Neural crest cell (in vitro differentiated cells): ENCODE results near the gene SF3A2. TPM values are rescaled to one million over a fixed set of nuclear protein-coding genes. Genes with fewer than 3 reads are reported as not detected.

Experiments
- DNase-seq: peaks from one replicate; pipeline ENCODE4 v3.0.0; 2021; ENCODE audit warnings: low read depth, mixed read lengths, low spot score
- H3K27ac Mint-ChIP-seq: one replicate; pipeline ENCODE4 v1.8.0; 2021; ENCODE audit warnings: mild to moderate bottlenecking, mixed read lengths; ENCODE audit not compliant: unreplicated experiment
- H3K27me3 Mint-ChIP-seq: 2 replicates; pipeline ENCODE4 v1.8.0; 2021; ENCODE audit warnings: low read depth, mild to moderate bottlenecking, mixed read lengths
- H3K36me3 Mint-ChIP-seq: 2 replicates; pipeline ENCODE4 v1.8.0; 2021; ENCODE audit warnings: low read depth, mild to moderate bottlenecking, mixed read lengths
- H3K4me1 Mint-ChIP-seq: 2 replicates; pipeline ENCODE4 v1.8.0; 2021; ENCODE audit warnings: mixed read lengths
- H3K4me3 Mint-ChIP-seq: one replicate; pipeline ENCODE4 v1.8.0; 2021; ENCODE audit warnings: mild to moderate bottlenecking, mixed read lengths
- H3K9me3 Mint-ChIP-seq: 2 replicates; pipeline ENCODE4 v1.8.0; 2021; ENCODE audit warnings: mixed read lengths
- CTCF ChIP-seq: fragments of 200-600 bp; sonication (generic); conservative IDR thresholded peaks from 2 replicates; pipeline ENCODE4 v1.5.0; 2021; ENCODE audit warnings: antibody characterized with exemption, mild to moderate bottlenecking
- total RNA-seq: library from RNA; stranded (reverse); gene quantifications from 2 replicates; pipeline ENCODE4 v1.2.1, GENCODE V29; 2021

Gene SF3A2
- total RNA-seq, 1 donor from 2014 or later: 189 TPM

DNA sequence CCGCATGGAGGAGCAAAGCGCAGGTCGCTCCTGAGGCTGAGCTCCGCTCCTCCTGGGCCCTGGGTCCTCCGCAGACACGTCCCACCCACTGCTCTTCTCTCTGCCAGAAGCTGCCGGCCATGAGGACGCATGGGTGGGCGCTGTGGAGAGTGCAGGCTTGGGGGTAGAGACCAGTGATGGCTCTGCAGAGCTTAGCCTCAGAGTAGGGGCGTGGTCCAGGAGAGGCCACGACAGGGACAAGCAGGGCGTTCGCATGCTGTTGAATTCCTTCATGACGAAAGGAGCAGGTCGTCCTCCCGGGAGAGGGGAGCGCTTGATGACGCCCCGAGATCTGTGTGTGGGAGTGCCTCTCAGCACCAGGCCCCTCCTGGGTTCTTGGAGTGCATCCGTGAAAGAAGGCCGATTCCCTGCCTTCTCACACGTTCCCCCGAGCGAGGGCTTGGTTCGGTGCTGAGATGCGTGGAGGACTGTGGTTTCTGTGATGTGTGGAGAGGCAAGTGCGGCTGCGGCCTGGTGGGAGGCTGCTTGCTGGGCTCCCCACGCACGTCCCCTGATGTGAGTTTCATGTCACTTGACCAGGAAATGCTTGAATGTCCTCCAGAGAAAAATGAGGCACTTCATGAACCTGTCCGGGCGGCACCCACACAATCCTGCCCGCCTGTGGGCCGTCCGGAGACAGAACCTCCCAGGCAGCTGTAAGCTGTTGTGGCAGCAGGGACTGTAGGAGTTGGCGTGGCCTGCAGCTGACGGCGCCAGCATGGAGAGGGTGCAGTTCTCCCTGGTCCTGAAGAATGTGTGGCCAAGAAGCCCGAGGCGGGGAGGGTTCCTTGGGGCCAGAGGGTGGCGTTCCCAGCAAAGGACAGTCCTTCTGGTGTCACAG, 4.5 kb downstream of the SF3A2 start:
- Mint-ChIP-seq H3K27me3 (peaks cover 3% of the 10 kb centered on the region), H3K9me3 (no peaks in the 10 kb centered on the region), H3K4me1 (peaks cover 60% of the 10 kb centered on the region), H3K27ac (peak overlapping the region; percentile 67), H3K4me3 (peak overlapping the region; percentile 97), H3K36me3 (peaks cover 13% of the 10 kb centered on the region)
- TF ChIP-seq CTCF: no peak
- no peak for DNase-seq

DNA sequence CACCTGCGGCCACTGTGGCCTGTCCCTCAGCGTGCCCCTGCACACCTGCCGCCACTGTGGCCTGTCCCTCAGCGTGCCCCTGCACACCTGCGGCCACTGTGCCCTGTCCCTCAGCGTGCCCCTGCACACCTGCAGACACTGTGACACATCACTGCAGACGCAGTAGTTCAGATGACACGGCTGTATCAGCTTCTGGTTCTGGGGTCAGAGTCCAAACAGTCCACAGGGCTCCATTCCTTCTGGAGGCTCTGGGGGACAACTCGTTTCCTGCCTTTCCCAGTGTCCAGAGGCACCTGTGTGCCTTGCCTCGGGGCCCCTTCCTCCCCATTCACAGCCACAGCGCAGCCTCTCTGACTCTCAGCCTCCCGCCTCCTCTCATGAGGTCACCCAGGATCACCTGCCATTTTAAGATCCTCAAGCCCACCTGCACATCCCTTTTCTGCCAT, 5.5 kb downstream of the SF3A2 start:
- Mint-ChIP-seq H3K36me3 (peaks cover 10% of the 10 kb centered on the region), H3K27ac (no peak overlapping the region), H3K27me3 (no peaks in the 10 kb centered on the region), H3K9me3 (no peaks in the 10 kb centered on the region), H3K4me3 (peak overlapping the region; percentile 57), H3K4me1 (peaks cover 53% of the 10 kb centered on the region)
- no peak for DNase-seq
- no peak for TF ChIP-seq CTCF

DNA sequence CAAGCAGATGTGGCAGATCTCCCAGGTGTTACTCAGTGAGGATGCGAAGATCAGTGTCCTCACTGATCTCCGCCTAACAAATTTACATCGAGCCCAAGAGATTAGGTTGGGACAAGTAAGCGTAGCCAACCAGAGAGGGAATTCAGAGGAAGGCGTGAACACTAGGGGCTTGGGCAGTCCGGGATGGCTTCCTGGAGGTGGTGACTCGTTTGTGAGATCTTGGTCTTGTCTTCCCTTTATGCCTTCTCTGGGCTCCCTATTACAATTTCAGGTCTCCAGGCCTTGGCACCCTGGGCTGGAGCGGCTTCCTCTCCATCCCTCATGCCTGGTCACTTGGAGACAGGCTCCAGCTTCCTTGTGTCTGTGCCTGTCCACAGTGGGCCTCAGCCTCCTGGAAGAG, 6.2 kb downstream of the SF3A2 start:
- Mint-ChIP-seq H3K27ac (peak overlapping the region; percentile 22), H3K4me1 (peaks cover 47% of the 10 kb centered on the region), H3K36me3 (peaks cover 10% of the 10 kb centered on the region), H3K4me3 (peak overlapping the region; percentile 57), H3K27me3 (no peaks in the 10 kb centered on the region), H3K9me3 (no peaks in the 10 kb centered on the region)
- TF ChIP-seq CTCF: no peak
- DNase-seq: no peak

- no peak for DNase-seq
- Mint-ChIP-seq H3K36me3 (peaks cover 7% of the 10 kb centered on the region), H3K4me1 (peaks cover 40% of the 10 kb centered on the region), H3K9me3 (no peaks in the 10 kb centered on the region), H3K4me3 (peak overlapping the region; percentile 57), H3K27ac (no peak overlapping the region), H3K27me3 (no peaks in the 10 kb centered on the region)
- no peak for TF ChIP-seq CTCF
Observed at GRCh38 chr19:2243274-2244124, 6.9 kb downstream of the SF3A2 start.

DNA sequence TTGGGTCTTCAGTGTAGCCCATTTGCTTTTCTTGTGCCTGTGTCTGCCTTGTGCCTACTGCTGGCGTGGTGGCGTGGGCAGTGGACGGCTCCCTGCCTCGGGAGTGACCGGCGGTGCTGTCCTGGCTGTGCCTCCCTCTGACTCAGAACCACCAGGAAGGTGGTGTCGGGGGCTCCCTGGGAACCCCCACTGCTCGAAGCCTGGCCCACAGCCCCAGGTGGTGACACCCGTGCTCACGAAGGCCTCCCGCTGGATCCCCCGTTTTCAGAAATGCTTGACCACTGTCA, 7.4 kb downstream of the SF3A2 start:
- no peaks in the 10 kb centered on the region for H3K27me3 Mint-ChIP-seq
- TF ChIP-seq CTCF: no peak
- H3K4me1 Mint-ChIP-seq: peaks cover 34% of the 10 kb centered on the region
- H3K36me3 Mint-ChIP-seq: peaks cover 4% of the 10 kb centered on the region
- DNase-seq: no peak
- H3K9me3 Mint-ChIP-seq: no peaks in the 10 kb centered on the region
- no peak overlapping the region for H3K4me3 Mint-ChIP-seq
- H3K27ac Mint-ChIP-seq: no peak overlapping the region
